Measurements from ENCODE around the gene FGFR2. TPM values are rescaled to one million over a fixed set of nuclear protein-coding genes. Genes with fewer than 3 reads are reported as not detected.

The FGFR2 gene
- total and polyA plus RNA-seq, 2 of the 4 experiments (the other 2 are of a cell fraction): not detected

GRCh38 chr10:121449482-121449924 lies 148.7 kb downstream of the FGFR2 start:
- Histone ChIP-seq H3K14ac (replicated peaks; ENCODE audit: low read depth, low read length) (no peak overlapping the region), H3K79me1 (ENCODE audit: low read depth in 1 of 2, low read length in 2 of 2) (no peaks in the 10 kb centered on the region), H3K9me1 (ENCODE audit: insufficient read depth, low read length) (no peaks in the 10 kb centered on the region), H2AK5ac (ENCODE audit: low read depth, low read length) (no peak overlapping the region), H3K4ac (ENCODE audit: low read depth, low read length) (no peak overlapping the region), H2BK5ac (ENCODE audit: low read depth, low read length, poor library complexity, severe bottlenecking) (no peak overlapping the region), H3K23ac (ENCODE audit: low read depth, low read length) (no peak overlapping the region), H2BK20ac (ENCODE audit: low read depth, low read length) (no peak overlapping the region), H3K9ac (ENCODE audit: low read depth, low read length) (no peak overlapping the region), H4K8ac (ENCODE audit: low read depth in 2 of 2, low read length in 2 of 2) (no peak overlapping the region), H4K91ac (ENCODE audit: insufficient read depth, low read depth, low read length) (no peak overlapping the region), H2AFZ (replicated peaks; ENCODE audit: low read length, poor library complexity) (no peak overlapping the region), H3K9me3 (ENCODE audit: control insufficient read depth, insufficient read depth, low read length) (peaks cover 21% of the 10 kb centered on the region), H4K20me1 (ENCODE audit: insufficient read depth, low read length) (no peaks in the 10 kb centered on the region), H2BK120ac (ENCODE audit: low read depth, low read length) (no peak overlapping the region), H4K5ac (ENCODE audit: low read depth, low read length) (no peak overlapping the region), H2BK15ac (ENCODE audit: low read depth, low read length) (no peak overlapping the region), H3K4me3 (ENCODE audit: insufficient read depth, low read depth, low read length) (no peak overlapping the region), H3K4me2 (ENCODE audit: low read depth, low read length) (no peak overlapping the region), H2AK9ac (replicated peaks; ENCODE audit: low read depth, low read length, poor library complexity) (no peak overlapping the region), H3K27me3 (ENCODE audit: control insufficient read depth, insufficient read depth, low read length) (no peaks in the 10 kb centered on the region), H3K4me1 (ENCODE audit: control insufficient read depth, insufficient read depth, low read length) (no peaks in the 10 kb centered on the region), H3K56ac (ENCODE audit: extremely low read depth, insufficient read depth, low read length) (no peak overlapping the region), H3K27ac (ENCODE audit: insufficient read depth, low read length) (no peak overlapping the region), H3K18ac (ENCODE audit: low read depth, low read length) (no peak overlapping the region), H3K36me3 (ENCODE audit: control insufficient read depth, insufficient read depth, low read length) (no peaks in the 10 kb centered on the region)
- ATAC-seq (ENCODE audit: low read depth): no peak
- no peak for DNase-seq
- no peak for TF ChIP-seq NFE2L2 (IDR thresholded peaks at IDR 0.05; ENCODE audit: low read depth, low read length)
- no peak for TF ChIP-seq RAD21 (IDR thresholded peaks at IDR 0.05; ENCODE audit: low read length)
- TF ChIP-seq SMC3 (IDR thresholded peaks at IDR 0.05; ENCODE audit: low read depth, low read length): no peak
- no peak for TF ChIP-seq RFX5 (IDR thresholded peaks at IDR 0.05; ENCODE audit: low read depth, low read length)
- no peak for TF ChIP-seq MXI1 (IDR thresholded peaks at IDR 0.05; ENCODE audit: borderline replicate concordance, low read depth, low read length)
- no peak for TF ChIP-seq POLR2A (IDR thresholded peaks at IDR 0.05; ENCODE audit: low read depth, low read length)
- no TSS peak for BruUV-seq (replicated peaks)
- dilution Hi-C loops (cut with HindIII; ENCODE audit: low sequenced_read_pairs, unreplicated experiment) (no loop called here), intact Hi-C loops (cut with micrococcal nuclease) (no loop called here), in situ Hi-C loops (cut with MboI; ENCODE audit: low sequenced_read_pairs) (no loop called here)
- ChIA-PET CTCF (no interaction called here), POLR2A (ENCODE audit: unreplicated experiment) (no interaction called here)
- WGBS, 2 experiments (ENCODE audit: extremely low coverage in 2 of 2, insufficient read length in 1 of 2): no CpG with 5 or more reads among the region's 4 CpGs

Data from IMR-90 (cell line).